Measurements from ENCODE around the gene UBE3C.

The UBE3C gene

DNA sequence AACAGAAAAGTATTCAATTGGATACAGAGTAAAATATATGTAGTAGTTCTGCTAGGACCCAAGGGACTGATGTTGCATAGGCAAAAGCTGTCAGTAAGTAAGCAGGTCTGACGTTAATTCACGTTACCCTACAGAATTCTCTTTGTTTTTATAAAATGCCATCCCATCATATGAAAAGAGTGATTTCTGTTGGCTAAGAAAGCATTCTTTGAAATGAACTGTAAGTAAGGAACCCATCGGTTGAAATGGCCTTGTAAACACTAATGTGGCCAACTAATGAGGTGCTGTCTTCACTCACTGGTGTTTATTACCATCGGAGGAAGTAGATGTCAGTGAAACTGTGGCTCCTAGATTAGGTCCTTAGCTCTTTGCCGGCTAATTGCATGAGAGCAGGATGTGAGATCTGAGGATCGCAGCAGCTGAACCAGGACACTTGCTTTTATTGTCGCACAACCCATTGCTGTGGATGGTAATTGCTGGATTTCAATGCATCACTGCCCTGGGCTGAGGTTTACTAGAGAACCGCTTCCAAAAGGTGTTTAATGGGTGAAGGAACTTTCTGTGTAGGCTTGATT is 49.5 kb downstream of the UBE3C start:
- DNase-seq = no peak

DNA sequence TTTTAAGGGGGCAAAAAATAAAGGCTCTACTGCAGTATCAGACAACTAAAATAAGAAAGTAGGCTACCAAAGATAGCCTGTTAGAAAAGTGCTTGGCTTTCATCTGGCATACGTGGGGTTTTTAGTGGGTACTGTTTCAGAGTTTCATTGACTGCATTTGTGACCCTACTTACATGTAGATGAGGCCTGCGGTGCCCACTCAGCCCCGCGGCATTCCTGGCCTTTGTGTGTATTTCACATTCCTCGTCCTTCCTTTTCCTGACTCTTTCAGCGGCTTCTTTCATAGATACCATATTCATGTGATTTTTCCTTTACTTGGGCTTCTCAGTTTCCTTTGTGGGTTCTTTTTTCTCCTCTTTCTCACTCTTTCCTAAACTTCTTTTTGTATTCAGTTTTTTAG is 50.7 kb downstream of the UBE3C start:
- no peak for DNase-seq

DNA sequence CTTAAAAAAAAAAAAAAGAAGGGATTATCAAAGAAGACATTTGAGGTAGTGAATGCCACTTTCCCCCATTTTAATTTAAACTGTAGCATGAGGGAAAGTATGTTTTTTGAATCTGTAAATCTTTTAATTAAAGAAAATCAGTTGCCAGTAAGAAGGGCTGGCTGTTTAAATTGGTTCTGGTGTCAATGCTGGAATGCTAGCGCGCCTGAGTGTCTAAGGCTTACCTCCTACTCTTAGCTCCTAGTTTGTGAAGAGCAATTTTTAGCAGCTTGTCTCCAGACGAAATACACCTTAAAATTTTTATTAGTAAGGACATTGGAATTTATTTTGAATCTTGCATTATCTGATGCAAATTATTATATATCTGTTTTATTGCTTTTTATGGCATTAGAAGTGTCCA is 54.1 kb downstream of the UBE3C start:
- no peak for DNase-seq

DNA sequence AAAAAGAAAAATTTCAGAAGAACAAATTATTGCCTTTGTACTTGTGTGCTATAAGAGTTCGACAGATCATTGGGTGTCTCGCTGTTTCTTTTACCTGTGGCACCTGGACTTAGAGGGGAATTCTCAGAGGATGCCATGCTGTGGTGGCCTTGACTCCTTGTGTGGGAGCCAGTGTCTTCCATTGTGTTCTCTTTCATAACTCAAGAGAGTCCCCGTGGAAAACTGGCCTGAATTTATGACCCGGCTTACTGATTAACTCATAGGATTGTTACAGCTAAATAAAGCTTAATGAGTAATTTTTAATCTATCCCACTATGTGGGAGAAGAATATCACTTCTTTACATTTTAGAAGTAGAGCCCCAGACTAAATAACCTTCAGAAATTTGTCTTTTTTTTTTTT is 54.5 kb downstream of the UBE3C start:
- DNase-seq = no peak

DNA sequence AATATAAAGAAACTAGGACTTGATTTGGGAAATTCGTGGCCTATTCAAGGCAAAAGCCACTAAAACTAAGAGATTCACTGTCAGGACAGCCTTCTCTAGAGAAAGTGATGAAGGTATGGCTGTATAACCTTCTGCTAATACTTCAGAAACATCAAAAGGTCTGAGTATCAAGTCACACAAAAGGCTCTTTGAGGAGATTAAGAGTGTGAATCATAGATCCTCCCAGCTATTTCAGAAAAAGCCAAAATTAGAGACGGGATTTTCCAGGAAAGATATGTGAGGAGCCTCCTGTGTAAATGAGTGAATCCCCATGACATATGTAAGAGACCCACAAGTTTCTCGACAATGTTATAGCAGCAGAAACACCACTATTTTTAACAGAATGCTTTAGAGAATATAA is 56.2 kb downstream of the UBE3C start:
- no peak for DNase-seq

DNA sequence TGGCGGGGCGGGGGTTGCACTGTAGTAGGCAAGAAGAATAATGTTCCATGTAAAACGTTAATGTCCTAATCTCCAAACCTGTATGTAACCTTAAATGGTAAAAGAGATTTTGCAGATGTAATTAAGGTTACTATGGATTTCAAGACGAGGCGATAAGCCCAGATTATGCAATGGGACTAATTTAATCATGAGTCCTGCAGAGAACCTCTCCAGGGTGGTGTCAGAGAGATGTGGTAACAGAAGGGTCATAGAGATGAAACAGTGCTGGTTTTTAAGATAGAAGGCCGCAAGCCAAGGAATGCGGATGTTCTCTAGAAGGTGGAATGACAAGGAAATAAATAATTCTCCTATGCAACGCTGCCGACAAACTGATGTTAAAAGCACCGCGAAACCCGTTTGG is 57.1 kb downstream of the UBE3C start:
- DNase-seq = no peak

DNA sequence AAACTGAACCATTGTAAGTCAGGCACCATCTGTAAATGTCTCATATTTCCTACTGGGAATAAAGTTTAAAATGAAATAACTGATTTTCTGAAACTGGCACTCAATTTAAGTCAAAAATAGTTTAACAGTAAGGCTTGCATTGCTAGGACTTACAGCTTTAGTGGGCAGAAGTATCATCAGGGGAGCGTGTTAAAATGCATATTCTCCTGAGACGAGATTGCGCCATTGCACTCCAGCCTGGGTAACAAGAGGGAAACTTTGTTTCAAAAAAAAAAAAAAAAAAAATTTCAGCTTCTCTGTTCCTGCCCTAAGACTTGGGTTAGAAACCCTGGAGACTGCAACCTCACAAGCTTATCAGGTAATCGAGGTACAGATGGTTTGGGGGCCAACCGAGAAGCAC is 65.4 kb downstream of the UBE3C start:
- no peak for DNase-seq

DNA sequence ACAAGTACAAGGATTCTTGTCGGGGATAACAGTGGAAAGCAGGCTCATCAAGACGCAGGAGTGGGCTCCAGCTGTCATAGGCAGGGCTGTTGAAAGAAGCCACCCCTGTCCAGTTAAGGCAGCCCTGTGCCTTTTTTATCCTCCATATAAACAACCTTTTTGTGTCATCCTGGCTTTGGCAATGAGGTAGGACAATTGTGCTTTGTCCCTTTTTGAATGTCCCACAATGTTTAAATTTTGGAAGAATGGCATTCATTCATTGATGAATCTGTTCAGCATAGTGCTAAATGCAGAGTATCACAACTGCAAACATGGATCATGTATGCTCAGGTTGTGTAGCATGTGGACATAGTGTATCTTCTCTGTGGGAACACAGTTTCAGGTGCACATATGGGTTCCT is 66.7 kb downstream of the UBE3C start:
- DNase-seq = no peak

DNA sequence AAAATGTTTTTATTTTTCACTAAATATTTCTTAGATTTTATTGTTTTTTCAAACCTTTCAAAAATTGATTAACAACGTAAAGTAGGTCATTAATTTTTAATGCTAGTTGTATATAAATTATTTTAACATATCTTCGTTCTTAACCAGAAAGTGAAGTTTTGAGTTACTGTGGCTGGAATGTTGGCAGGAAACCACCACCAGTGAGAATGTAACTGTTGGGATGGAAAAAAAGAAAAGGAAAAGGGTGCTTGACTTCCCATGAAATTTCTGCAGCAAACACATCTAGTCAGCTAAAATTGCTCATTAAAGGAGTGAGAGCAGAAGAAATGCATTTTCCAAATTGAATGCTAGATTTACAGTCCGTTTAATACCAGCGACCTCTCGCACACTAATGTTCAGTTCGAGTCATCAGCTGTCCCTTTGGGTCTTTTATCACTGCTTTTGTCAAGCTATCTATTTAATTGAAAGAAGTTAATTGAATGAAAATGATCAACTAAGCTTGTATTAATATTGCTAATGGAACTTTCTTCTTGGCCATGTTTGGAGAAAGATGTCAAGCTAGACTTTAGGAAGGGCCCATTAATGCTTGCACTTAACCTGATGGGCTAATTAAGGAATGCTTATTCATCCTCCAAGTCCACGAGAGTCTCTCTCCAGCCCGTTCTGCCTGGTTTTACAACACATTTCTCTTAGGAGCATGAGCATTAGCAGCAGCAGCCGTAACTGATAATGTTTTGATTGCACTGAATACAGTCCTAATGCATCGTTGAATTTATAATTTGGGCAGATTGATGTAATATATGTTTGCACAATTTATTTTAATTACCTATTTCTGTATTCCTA is 70.1 kb downstream of the UBE3C start:
- DNase-seq = no peak

DNA sequence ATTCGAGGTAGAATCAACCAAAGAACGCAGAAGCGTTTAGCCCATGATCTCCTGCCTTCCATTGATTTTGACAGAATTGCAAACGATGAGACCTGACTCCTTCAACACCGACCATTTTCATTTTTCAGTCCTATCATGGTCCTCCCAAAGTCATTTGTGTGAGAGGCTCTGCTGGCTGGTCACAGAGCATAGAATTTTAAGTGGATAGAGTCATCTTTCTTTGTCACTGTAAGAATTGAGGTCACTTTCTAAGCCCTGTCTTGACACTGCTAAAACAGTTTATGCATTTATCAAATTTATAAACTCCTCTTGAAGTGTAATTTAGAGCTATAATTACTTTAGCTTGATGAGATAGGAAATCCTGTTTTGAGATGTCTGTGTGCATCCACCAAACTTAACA is 72.0 kb downstream of the UBE3C start:
- no peak for DNase-seq

DNA sequence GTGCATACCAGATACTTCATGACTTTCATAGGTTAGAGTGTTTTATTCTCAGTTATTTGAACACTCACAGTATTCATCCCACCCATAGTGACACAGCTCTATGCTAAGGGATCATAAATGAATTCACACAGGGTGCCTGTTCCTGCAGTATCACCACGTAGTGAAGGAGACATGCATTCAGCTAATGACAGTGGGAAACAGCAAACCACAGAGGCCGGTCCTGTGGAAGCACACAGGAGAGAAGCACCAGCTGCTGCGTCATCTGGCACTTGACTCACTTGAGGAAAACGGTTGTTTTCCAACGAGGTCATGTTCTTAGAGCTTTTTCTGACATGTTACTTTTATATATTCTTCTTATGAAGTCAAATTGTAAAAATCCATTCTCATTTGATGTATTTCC is 73.0 kb downstream of the UBE3C start:
- no peak for DNase-seq

DNA sequence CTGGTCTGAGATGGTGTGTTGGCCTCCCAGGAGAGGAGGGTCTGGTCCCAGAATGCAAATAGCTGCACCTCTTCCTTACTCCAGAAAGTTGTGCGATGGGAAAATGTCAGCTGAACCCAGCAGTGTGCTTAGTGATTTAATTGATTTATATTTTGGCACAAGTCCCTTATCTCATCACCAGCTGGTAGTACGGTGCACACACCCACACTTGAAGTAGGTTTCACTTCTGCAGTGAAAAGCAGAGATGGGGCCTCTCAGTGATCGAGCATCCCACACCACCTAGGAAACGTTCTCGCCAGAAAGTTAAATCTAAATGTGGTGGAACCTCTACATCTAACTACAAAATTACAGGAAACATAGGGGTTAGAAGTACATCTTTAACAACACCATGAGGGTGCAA is 80.4 kb downstream of the UBE3C start:
- DNase-seq = no peak

DNA sequence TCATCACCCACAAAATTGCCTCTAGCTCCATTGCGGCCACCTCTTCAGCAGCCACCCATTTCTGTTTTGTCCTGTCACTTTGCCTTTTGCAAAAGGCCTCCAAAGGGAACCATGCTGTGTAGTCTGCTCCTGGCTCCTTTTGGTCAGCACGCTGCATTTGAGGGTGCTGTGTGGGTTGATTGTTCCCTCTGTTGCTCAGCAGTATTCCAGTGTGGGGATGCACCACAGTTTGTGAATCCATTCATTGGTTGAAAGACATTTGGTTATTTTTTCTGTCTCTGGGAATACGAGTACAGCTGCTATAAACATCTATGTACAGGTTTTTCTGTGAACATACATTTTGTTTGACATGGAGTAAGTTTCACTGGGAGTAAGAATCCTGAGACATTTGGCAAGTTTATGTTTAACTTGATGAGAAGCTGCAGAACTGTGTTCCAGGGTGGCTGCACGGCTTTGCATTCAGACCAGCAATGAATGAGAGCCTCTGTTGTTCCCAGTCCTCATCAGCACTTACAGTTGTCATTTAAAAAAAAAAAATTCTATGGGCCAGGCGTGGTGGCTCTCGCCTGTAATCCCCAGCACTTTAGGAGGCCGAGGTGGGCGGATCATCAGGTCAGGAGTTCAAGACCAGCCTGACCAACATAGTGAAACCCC is 82.3 kb downstream of the UBE3C start:
- DNase-seq = no peak

DNA sequence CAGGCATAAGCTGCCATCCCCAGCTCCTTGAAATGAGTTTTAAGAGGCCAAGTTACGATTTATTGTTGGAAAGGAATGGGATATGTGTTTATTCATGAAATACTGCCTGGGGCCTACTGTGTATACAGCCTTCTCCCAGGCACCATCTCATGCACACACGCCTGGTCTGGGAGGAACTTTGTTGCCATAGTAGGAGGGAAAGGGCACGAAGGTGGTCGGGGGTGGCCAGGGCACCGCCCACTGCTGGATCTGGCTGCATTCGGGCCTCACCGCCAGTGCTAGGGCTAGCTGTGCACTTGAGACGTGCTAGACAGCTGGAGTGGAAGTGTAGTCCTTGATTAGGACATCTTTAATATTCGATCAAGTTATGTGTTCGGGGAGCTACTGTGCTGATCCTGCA is 84.0 kb downstream of the UBE3C start:
- no peak for DNase-seq

DNA sequence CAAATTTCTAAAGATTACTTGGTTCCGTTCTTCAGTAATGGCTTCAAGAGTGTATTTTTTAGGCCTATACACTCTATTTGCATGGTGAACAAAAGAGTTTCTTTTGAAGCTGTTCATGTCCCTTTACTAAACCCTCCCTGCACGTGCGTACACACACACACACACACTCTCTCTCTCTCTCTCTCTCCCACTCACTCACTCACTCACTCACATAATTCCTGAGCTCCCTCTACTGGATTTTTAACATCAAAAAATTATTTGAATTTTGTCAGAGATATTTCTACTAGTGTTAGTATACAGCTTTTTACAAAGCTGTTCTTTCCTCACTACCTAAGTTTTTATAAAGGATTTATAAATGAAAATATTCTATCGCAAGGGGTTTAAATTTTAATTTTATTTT is 85.9 kb downstream of the UBE3C start:
- DNase-seq = peak; percentile 5

DNA sequence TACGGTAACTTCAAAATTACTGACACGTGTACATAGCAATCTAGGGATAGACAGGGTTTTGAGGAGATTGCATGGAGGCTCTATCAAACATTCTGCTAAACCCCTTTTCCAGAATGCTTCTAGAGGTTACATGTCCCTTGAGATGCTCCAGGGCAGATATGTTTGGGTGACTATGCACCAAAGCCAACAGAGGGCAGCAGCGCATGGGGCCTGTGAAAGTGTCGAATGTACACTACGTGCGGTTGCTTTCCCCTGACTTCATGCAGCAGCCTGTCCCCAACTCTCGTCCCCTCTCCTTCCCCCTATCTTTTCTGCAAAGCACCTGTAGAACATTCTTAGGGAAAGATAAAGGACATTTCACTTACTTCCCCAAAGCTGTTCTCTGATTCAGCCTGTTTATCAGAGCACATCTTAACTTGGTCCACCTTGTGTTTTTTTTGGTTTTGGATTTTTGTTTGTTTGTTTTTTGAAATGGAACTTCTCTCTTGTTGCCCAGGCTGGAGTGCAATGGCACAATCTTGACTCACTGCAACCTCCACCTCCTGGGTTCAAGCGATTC is 90.2 kb downstream of the UBE3C start:
- no peak for DNase-seq

DNA sequence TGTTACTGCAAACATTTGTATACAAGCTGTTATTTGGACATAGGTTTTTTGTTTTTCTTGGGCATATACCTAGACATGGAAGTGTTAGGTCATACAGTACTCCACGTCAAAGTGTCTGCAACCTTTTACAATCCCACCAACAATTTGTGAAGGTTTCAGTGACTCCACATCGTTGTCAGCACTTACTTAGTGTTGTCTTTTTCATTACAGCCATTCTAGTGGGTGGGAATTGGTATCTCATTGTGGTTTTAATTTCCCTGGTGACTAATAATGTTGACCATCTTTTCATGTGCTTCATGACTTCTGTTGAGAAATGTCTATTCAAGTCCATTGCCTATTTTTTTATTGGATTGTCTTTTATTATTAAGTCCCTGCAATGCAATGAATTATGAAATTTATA is 95.0 kb downstream of the UBE3C start:
- no peak for DNase-seq

DNA sequence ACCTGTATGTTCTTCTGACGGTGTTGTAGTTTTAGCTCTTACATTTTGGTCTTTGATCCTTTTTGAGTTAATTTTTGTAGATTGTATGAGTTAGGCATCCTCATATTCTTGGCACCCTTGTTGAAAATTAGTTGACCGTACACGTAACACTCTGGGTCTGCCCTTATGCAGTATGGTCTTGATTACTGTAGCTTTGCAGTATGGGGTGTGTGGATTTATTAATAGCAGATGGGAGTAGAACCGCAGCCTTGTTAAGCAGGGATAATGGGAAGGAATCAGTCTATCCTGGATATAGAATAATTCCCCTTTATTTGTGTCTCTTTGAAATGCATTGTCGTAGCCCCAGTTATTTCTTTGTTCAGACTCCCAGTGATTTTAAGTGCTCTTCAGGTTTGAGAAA is 95.5 kb downstream of the UBE3C start:
- no peak for DNase-seq

DNA sequence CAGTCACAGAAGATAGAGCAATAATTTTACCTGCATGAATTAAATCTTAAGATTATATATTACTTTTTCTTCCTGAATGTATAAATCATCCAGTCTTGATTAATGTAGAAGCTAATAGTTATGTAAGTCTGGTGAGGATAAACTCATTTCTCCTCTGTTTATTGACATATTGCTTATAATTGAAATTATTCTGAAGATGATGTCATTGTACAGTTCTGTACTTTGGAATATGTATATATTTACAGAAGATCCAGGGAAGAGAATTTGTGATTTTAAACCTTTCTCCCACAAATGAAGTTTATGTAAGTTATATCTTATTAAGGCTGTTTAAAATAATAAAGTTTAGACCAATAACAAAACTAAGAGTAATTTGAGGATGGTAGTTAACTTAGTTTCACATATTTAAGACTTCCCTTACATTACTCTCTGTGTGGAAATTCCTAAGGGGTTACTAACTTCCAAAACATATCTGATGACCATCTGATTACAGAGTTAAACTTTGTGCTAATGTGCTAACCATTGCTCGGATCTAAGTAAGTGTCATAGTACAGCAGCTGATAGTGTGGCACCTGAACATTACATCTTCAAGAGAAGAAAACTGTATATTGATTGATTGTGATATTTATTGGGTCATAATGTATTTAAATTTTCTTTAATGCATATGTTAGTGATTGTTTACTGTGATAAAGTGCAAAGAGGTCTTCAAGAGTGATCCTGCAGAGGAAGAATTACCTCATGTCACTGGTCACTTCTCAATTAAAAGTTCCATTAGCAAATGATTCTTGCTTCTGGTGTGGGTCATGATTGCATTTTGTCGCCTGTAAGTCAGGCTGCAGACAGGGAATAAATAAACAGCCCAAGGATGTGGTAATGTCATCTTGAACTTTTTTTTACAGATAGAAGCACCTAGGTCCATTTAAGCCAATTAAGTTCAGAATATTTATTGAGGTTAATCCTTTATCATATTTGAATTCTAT is 96.9 kb downstream of the UBE3C start:
- DNase-seq = no peak

DNA sequence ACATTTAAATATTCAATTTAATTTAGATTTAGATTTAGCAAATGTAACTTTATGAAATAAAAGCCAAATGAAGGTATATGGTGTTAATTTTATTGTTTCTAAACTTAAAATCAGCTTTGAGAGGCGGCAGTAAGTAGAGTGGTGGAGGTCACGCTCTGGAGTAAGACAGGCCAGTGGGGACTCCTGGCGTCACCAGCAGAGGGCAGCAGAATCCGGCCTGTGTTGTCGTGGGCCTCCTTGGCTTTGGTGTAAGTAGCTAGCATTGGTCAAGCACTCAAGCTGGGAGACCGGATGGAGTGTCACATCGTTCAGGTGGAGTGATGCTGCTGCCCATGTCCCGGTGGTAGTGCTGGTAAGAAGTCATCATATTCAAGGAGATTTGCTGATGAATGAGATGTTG is 99.4 kb downstream of the UBE3C start:
- DNase-seq = no peak

DNA sequence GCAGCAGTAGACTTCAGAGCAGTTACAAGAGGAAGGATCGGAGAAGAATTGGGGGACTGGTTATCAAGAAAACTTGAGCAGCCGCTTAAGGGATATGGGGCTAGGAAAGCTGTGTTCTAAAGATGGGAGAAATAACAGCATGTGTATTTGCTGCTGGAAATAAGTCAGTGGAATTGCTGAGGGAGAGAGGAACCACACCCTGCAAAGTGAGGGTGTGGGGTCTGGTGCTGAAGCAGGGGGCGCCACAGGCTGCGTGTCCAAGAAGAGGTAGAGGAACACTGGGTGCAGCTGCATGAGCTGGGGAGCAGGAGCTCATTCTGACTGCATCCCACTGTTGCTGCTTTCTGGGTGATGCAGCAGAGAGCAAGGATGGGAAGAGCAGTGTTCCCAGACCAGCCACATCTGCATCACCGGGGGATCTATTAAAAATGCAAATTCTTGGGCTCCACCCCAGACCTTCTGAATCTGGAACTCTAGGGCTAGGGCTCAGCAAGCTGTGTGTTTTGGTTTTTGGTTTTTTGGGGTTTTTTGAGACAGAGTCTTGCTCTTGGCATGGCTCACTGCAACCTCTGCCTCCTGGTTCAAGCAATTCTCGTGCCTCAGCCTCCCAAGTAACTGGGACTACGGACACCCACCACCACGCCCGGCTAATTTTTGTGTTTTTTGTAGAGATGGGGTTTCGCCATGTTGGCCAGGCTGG is 101.0 kb downstream of the UBE3C start:
- no peak for DNase-seq

DNA sequence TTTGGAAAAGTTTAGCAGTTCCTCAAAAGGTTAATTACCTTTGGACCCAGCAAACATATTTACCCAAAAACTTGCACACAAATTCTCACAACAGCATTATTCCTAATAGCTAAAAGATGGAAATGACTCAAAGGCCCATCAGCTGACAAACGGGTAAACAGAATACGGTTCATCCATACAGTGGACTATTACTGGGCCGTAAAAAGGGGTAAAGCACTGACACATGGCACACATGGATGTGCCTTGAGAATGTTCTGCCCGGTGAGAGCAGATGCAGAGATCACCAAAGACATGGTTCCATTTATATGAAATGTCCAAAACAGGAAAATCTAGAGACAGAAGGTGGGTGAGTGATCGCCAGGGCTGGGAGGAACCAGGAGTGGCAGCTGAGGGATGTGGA is 102.9 kb downstream of the UBE3C start:
- no peak for DNase-seq

Measured in COR-L47 (cell line).